Panc1 (cell line): ENCODE data around the gene OR52K1.
"Not testable (repeated sequence)": the region's sequence is repeated elsewhere in the genome, so short reads cannot be mapped to it uniquely, and the experiment has no call there.

Experiments used
- CTCF ChIP-seq: fragments of 450-650 bp; IDR thresholded peaks from 2 replicates; pipeline ENCODE4 v1.5.1; 2017; ENCODE audit warnings: mild to moderate bottlenecking
- POLR2AphosphoS5 ChIP-seq: IDR thresholded peaks from 2 replicates; pipeline ENCODE4 v1.6.1; 2012; ENCODE audit warnings: mild to moderate bottlenecking, low read depth, low read length, moderate library complexity
- REST ChIP-seq, 2 experiments: IDR thresholded peaks; 2 replicates each; pipeline ENCODE4 v1.6.1; 2011 to 2012; ENCODE audit warnings: low read depth in 2 of 2, control low read depth in 1 of 2, low read length in 1 of 2, mild to moderate bottlenecking in 1 of 2, moderate library complexity in 1 of 2; ENCODE audit not compliant: insufficient read depth in 1 of 2
- SIN3A ChIP-seq: IDR thresholded peaks from 2 replicates; pipeline ENCODE4 v1.6.1; 2012; ENCODE audit warnings: low read depth, mild to moderate bottlenecking, low read length, moderate library complexity, borderline replicate concordance; ENCODE audit not compliant: insufficient read depth
- TCF7L2 ChIP-seq: IDR thresholded peaks from 2 replicates; pipeline ENCODE4 v1.6.1; 2011; ENCODE audit warnings: mild to moderate bottlenecking, low read depth, low read length, inconsistent platforms

- TF ChIP-seq CTCF; SIN3A; POLR2AphosphoS5; TCF7L2; REST (IDR thresholded peaks at IDR 0.05; ENCODE audit: insufficient read depth in 1 of 2, low read depth in 2 of 2, low read length in 1 of 2): not testable (repeated sequence)
Observed at GRCh38 chr11:4491405-4491804, 9.0 kb downstream of the OR52K1 start.
